ENCODE measurements around the gene HTR1D.

GRCh38 chr1:23215291-23215690 is 2.0 kb downstream of the HTR1D start:
- no peak for TF ChIP-seq POLR2A (IDR thresholded peaks at IDR 0.05)
- TF ChIP-seq, protein P1, sequence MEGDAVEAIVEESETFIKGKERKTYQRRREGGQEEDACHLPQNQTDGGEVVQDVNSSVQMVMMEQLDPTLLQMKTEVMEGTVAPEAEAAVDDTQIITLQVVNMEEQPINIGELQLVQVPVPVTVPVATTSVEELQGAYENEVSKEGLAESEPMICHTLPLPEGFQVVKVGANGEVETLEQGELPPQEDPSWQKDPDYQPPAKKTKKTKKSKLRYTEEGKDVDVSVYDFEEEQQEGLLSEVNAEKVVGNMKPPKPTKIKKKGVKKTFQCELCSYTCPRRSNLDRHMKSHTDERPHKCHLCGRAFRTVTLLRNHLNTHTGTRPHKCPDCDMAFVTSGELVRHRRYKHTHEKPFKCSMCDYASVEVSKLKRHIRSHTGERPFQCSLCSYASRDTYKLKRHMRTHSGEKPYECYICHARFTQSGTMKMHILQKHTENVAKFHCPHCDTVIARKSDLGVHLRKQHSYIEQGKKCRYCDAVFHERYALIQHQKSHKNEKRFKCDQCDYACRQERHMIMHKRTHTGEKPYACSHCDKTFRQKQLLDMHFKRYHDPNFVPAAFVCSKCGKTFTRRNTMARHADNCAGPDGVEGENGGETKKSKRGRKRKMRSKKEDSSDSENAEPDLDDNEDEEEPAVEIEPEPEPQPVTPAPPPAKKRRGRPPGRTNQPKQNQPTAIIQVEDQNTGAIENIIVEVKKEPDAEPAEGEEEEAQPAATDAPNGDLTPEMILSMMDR (IDR thresholded peaks at IDR 0.05) = no peak

All from testis (tissue), 2 donors.